ENCODE data around the gene C18orf32.
"Not testable (repeated sequence)": the region's sequence is repeated elsewhere in the genome, so short reads cannot be mapped to it uniquely, and the experiment has no call there.

The C18orf32 gene

DNA sequence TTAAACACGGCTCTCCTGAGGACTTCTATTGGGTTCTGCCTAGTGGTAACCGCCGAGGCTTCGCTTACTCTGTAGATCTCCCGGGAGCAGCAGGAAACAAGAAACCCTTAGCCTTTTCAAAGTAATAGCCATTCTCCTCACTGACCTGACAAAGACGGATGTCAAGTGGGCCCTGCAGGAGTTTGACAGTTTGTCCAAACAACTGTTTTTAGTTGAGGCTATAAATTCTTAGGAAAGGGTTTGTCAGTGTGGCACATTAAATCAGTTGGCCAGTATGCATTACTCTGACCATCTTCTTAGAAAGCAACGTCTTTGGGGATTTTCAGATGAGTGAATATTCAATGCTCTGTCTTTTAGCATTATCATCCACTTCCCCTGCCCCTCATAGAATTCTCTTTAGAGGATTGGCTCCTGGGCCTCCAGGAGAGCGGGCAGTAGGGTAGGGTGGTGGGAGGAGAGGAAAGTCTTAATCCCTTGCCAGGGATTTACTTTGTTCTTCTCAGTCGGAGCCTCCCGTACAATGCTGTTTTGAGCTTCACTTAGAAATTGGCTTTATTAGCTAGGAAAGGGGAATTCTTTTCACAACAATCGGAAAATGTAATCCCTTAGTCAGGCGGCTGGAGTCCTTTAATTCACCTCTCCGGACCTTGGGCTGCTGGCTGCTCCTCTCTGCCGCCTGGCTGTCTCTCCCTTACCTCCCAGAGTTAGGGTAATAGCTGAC lies 13.3 kb upstream of the C18orf32 start:
- no peak for DNase-seq

DNA sequence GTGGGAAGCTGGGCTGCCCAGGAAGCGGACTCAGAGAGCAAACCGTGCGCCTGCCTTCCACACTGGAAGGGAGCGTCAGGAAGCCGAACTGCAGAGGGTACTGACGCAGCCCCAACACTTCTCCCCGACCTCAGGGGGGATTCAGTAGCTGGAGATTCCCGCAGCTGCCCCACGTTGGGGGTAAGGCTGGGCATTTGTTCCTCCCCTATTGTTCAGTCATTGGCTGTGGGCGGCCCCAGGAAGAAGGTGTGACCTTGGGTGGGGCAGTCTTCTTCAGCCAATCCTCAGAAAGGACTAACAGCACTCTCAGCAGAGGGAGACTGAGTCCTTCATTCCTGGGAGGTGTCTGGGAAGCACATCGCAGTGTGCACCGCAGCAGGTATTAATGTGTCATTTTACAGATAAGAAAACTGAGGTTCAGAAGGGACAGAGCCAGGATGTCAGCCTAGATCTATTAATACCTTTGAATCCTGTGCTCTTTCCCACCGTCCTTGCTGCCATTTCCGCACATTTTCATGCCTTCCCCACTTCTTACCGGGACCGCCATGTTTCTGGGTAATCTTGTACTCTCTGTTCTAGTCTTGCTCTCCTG lies 12.1 kb upstream of the C18orf32 start:
- DNase-seq: no peak

DNA sequence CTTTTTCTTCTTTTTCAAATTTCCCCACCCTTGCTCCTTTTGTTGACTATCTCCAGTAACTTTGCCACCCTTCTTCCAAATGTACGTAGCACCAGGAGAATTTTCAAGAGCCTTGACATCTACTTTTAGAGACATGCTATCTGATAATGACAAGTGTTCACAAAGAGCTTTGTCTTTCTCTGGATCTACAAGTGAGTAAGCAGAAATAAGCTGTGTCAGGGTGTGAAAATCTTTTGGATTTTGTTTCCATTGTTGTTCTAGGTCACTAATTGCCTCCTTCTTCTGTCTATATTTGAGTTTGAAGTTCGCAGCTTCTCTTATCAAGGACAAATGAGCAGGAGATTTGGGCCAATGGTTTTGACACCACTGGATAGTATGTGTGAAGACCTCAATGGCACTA lies 8.4 kb upstream of the C18orf32 start:
- no peak for DNase-seq

DNA sequence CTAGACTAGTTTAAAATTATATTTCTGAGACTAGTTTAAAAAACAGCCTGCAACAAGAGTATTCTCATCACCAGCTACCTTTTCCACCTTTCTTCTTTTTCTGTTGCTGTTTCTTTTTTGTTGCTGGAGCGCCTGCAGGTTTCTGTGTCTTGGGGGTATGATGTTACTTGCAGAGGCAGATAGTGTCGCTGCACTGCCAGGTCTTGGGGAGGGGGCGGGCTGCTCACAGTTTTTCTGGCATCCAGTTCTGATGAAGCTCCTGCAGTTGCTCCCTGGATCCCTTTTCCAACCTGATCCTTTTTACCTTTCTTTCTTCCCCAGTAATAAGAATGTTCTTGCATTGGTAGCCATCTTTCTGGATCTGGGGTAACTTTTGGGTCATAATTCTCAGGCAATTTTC lies 8.0 kb upstream of the C18orf32 start:
- no peak for DNase-seq

- DNase-seq: no peak
These were observed 7.6 kb upstream of the C18orf32 start for GRCh38 chr18:49494660-49495059.

GRCh38 chr18:49492694-49493033 lies 5.6 kb upstream of the C18orf32 start:
- DNase-seq: no peak

GRCh38 chr18:49491857-49492693 lies 5.0 kb upstream of the C18orf32 start, which contains the start of gene RPL17:
TSS of gene RPL17 (minus strand) at chr18:49492465.
- DNase-seq: peak; percentile 93

DNA sequence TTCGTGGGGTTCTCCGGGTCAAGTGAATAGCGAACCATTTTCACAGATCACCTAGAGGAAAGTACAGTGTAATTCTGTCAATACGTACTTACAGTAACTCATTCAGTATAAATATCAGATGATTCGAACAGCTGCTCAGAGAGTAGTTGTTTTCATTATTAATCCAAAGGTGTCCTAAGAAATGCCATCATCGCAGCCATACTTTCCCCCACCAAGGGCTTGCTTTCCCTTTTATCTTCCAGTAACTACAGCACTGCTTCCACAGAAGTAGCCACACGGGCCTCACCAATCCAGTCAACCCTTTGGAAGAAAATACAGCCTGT lies 4.5 kb upstream of the C18orf32 start:
- no peak for DNase-seq

DNA sequence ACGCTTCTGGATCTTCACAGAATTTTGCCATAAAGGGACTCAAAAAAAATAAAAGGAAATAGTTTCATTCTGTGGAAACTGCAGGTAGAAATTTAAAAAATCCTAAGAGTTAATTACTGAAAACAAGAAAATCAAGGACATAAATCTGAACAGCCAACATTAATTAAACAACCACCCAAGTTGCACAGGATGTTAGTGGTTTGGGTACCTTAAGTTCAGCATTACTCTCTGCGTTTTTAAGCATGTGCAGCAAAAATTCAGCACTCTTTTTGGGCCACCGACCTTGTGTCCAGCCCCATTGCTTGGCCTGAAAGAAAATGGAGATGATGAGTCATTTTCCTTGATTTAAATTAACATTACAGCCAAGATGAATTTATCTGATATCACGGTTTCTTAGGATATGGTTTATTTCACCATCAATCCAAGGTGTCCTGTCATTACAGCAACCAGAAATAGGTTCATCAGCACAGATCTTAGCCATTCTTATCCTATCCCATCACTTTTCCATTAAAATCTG lies 3.3 kb upstream of the C18orf32 start:
- DNase-seq: no peak

DNA sequence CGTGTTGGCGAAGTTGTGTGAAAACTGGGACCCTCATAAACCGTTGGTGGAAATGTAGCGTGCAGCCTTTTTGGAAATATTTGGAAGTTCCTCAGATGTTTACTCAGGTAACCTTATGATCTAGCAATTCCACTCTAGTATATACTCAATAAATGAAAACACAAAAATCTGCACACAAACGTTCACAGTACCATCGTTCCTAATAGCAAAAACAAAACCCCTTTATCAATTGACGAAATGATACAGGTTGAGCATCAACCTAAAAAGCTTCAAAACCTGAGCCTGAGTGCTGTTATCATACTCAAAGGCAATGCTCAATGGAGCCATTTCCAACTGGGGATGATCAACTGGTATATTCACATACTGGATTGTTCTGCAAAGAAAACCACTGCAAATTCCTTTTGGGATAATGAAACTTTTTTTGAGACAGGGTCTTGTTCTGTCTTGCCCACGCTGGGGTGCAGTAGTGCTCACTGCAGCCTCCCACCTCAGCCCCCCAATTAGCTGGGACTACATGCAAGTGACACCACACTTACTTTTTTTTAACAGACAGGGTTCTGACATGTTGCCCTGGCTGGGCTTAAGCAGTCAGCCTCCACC lies 777 bp upstream of the C18orf32 start:
- DNase-seq: no peak

DNA sequence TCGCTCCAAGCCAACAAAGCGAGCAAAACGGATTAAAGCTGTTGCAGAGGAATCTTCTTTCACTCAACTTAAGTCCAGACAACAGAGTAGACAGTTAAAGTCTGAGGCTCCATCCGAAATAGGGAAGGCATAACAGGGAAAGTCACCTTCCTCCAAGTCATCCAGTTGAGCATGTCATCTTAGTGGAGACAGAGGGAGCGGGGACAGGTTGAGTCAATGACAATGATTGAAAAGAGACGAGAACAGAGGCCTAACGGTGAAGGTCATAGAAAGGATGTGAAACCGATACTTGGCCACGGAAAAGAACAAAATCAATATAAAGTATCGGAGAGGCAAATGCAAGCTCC lies 455 bp downstream of the C18orf32 start:
- DNase-seq: no peak

- no peak for DNase-seq
These were observed 900 bp downstream of the C18orf32 start for GRCh38 chr18:49486134-49486533.

- no peak for DNase-seq
These were observed 3.8 kb downstream of the C18orf32 start for GRCh38 chr18:49483198-49483597.

DNA sequence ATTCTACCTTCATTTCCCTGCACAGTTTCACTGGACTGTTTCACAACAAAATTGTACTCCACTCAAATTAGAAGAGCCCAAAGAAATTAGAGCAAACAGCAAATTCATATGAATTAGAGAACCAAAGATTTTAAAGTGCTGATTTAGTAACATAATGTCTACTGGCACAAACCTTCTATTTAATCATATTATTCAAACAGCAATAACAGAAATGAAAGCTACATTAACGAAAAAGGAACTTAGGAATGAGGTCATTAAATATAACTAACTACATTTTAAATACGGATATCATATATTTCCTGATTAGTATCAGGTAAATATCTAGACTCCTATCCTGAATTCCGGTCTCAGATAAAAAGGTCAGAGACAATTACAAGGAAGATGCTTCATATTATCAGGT lies 5.1 kb downstream of the C18orf32 start:
- no peak for DNase-seq

DNA sequence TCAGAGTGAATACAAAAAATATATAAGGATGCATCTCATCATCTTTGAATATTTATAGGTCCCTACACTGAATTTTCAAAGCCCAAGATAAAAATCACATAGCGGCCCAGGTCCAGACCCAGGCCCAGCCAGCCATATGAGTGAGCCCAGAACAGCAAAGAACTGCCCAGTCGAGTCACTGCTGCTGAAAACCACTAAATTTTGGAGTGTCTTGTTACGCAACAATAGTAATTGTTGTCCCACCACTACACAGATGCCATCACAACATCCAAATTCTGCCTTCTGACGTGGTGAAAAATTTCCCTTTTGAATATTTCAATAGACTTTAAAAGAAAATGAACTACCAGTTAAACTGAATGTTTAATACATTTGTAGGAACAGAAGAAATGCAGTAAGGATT lies 5.7 kb downstream of the C18orf32 start:
- no peak for DNase-seq

- DNase-seq: no peak
These were observed 7.5 kb downstream of the C18orf32 start for GRCh38 chr18:49479381-49480137.

DNA sequence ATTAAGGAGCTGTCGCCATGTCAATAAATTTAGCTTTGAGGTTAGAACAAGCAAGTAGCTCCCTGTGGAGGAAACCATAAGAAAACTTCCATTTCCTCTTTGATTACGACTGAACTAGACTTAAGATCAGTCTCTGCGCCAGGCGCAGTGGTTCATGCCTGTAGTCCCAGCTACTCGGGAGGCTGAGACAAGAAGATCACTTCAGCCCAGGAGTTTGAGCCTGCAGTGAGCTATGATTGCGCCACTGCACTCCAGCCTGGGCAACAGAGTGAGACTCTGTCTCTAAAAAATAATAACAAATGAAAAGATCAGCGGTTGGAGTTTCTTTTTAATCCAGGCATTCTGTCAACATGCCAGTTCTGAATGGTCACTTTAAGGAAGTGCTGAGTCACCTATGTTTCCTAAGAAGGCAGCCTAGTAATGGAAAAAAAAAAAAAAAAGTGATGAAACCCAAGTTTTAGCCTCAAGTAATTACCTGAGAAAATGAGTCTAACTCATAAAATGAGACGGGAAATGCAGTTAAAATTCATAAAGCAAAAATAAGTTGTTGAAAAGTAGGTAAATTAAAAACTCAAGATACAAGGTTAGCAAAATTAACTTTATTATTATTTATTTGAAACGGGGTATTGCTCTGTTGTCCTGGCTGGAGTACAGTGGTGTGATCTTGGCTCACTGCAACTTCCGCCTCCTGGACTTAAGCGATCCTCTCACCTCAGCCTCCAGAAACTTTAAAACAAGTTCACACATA lies 10.2 kb downstream of the C18orf32 start:
- no peak for DNase-seq

DNA sequence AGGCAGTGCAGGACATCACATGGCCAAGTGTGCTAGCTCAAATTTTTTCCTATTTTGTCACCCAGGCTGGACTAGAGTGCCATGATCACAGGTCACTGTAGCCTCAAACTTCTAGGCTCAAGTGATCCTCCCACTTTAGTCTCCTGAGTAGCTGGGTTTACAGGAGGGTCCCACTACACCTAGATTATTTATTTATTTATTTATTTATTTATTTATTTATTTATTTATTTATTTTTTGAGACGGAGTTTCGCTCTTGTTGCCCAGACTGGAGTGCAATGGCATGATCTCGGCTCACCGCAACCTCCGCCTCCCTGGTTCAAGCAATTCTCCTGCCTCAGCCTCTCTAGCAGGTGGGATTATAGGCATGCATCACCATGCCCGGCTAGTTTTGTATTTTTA lies 12.1 kb downstream of the C18orf32 start:
- DNase-seq: not testable (repeated sequence)

- DNase-seq: no peak
These were observed 13.3 kb downstream of the C18orf32 start for GRCh38 chr18:49473721-49474120.

- DNase-seq: no peak
These were observed 14.6 kb downstream of the C18orf32 start for GRCh38 chr18:49472459-49472858.

GRCh38 chr18:49471532-49471931 lies 15.5 kb downstream of the C18orf32 start:
- DNase-seq: no peak

DNA sequence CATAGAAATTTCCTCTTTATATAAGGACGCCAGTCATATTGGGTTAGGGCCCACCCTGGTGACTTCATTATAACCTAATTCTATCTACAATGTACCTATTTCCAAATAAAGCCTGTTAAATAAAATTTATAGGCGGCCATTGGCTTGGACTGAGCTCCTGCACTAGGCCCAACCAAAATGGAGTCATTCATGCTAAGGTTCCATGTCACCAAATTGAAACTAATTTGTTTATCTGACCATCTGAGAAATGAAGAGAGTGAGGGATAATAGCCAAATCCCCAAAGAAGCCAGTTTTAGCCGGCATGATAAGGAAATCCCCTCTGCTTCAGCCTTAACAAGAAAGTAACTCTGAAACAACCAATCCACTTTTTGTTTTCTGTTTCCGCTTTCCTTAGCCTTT lies 19.4 kb downstream of the C18orf32 start:
- no peak for DNase-seq

Measured in NCI-H1048 (cell line).